GM15510 (cell line): Measurements from ENCODE around the gene SHISAL2B.

Experiments
- POLR2A ChIP-seq: IDR thresholded peaks from 3 replicates; pipeline ENCODE4 v1.6.1; 2011; ENCODE audit warnings: borderline replicate concordance; ENCODE audit not compliant: insufficient read length; ENCODE audit errors: extremely low read depth

Gene SHISAL2B

GRCh38 chr5:64690417-64691151 lies at the start of gene SHISAL2B:
Gene SHISAL2B (plus strand): TSS chr5:64690503. CDS start chr5:64690624, 121 bp downstream.
- no peak for TF ChIP-seq POLR2A

DNA sequence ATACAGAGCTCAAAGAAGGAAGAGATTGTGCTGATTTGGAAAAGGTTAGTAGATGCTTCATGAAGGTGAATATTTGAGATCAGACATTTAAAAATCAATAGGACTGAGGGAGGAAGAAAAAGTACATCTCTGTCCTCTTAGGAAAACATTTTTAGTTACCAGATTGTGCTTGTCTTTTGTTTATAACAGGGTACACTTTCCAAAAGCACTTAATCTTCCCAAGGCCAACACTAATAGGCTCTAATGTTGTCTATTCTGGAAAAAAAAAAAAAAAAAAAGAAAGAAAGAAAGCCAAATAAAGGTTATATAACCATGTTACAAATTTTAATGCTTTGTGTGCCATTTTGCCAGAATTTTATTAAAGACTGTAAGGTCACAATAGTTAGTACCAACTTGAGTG lies 45.5 kb upstream of the SHISAL2B start:
- TF ChIP-seq POLR2A: no peak

- no peak for TF ChIP-seq POLR2A
These were observed 44.1 kb upstream of the SHISAL2B start for GRCh38 chr5:64646169-64646568.

DNA sequence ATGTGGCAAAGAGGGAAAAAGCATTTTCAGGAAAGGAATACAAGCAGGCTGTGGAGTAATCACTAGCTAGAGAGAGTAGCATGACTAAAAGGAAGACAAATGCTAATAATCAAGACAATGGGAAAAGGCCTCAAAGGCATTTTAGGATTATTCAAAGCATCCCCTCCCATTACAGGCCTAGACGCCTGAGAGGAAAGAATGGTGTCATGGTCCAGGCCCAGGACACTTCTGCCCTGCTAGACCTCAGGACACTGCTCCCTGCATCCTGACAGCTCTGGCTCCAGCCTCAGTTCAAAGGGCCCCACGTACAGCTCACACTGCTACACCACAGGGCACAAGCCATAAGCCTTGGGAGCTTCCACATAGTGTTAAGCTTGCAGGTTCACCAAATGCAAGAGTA lies 40.8 kb upstream of the SHISAL2B start:
- TF ChIP-seq POLR2A: no peak

DNA sequence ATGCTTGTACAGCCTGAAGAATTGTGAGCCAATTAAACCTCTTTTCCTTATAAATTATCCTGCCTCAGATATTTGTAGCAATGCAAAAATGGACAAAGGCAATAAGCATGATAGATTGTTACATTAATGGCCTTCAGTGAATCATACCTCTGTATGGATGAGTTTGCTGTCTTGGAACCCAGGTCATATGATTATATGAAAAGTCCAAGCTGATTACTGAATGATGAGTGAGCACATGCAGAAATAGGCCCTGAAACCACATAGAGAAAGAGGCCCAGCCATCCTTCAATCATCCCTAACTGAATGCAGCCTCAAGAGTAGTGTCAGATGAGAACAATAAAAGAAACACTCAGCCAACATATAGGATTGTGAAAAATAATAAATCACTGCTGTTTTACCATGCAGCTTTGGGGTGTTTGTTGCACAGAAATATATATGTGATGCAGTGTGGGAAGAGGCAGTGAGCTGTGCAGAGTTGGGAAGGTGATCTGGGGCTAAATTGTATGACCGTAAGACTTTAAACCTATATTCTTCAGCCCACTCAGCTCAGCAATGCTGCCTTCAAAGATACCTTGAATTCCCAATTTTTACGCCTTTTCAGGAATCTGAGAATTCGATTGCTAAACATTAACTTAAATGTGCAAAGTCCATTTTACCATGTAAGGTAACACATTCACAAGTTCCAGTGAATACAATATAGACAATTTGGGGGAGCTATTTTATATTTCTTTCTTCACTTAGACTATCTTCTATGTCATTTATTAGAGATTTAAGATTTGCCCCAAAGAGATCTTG lies 36.3 kb upstream of the SHISAL2B start:
- TF ChIP-seq POLR2A: no peak

DNA sequence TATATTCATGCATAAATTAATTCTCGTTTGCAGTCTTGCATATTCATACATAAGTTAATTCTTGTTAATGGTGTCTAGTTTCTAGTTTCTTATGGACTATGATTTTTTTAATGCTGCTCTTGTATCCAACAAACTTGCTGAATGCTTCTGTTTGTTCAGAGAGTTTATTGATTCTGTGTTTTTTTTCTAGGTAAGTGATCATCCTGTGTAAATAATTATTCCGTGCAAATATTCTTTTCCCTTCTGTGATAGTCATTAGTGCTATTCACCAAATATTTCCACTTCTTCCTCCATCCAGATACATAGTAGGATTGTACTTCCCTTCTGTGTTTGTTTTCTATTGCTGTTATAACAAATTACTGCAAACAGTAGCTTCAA lies 35.8 kb upstream of the SHISAL2B start:
- no peak for TF ChIP-seq POLR2A

DNA sequence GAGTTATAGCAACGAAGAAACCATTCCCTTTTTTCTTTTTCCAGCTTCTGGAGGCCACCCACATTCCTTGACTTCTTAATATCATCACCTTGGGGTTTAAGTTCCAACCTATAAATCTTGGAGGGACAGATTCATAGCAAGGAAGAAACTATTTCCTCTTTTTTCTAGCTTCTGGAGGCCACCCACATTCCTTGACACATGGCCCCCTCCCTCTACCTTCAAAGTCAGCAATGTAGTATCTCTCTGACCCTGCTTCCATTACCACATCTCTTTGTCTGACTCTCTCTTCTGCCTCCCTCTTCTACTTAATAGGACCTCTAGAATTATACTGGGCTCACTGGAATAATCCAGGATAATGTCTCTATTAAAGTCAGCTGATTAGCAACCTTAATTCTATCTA lies 34.7 kb upstream of the SHISAL2B start:
- TF ChIP-seq POLR2A: no peak

DNA sequence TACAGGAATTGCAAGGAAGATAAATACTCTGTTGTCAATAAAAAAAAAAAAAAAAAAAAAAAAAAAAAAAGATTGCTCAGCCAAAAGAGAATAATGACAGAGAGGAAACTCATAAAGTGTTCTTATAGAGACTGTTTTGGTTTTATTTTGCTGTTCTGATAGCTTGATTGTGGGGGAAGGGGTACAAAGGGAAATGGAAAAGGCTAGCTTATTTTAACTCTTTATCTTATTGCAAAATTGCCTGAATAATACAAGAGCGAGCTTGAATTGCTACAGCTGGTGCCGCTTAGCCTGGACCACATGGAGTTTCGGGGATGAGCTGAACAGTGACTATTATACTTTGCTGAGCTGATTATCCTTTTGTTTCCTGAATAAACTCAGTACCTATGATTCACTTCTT lies 31.0 kb upstream of the SHISAL2B start:
- TF ChIP-seq POLR2A: no peak

- no peak for TF ChIP-seq POLR2A
These were observed 25.1 kb upstream of the SHISAL2B start for GRCh38 chr5:64665243-64665642.

GRCh38 chr5:64666078-64666477 lies 24.2 kb upstream of the SHISAL2B start:
- TF ChIP-seq POLR2A: no peak

GRCh38 chr5:64667068-64667467 lies 23.2 kb upstream of the SHISAL2B start:
- no peak for TF ChIP-seq POLR2A

GRCh38 chr5:64670277-64670676 lies 20.0 kb upstream of the SHISAL2B start:
- no peak for TF ChIP-seq POLR2A

DNA sequence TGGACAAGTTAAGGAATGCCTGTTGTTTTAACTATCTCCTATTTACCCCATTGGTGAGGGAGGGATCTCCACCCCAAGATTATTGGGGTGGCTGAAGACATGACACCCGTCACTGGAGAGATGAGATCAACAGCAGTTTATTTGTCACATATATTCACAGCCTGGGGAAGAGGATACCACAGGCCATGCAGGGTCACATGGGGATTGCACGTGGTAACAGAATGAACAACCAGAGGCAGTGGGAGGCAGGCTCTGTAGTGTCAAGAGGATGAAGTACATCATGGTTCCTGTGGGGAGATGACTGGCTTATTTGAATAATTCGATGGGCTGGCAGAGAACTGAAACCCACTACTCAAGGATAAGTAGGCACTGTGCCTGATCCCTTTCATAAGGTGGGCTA lies 18.6 kb upstream of the SHISAL2B start:
- TF ChIP-seq POLR2A: no peak

- no peak for TF ChIP-seq POLR2A
These were observed 11.9 kb upstream of the SHISAL2B start for GRCh38 chr5:64678374-64678773.

GRCh38 chr5:64680289-64680688 lies 10.0 kb upstream of the SHISAL2B start:
- no peak for TF ChIP-seq POLR2A

DNA sequence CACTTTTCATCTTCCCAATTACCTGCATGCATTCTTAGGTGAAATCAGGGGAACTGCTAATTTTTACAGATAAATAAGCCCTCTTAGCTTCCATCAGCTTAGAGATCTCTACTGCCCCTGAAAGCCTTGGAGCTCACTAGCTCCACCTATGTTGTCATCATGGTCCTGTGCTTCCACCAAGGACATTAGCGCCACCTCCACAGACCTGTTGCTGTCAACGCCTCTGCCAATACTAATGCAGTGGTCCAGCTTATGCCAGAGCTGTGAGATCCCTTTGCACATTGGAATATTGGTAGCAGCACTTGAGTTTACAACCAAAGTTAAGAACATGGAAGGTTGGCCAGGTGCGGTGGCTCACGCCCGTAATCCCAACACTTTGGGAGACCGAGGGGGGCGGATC lies 7.7 kb upstream of the SHISAL2B start:
- no peak for TF ChIP-seq POLR2A
